Trophoblast cell (in vitro differentiated cells and primary cell): ENCODE results near the gene PTPRJ.

ENCODE experiments used
- DNase-seq, 2 donors: peaks; one replicate each; pipeline ENCODE4 v3.0.0-alpha.2; 2016
- H2AFZ ChIP-seq: 2 replicates; pipeline ENCODE4 v1.6.1; 2013; ENCODE audit warnings: low read length, moderate library complexity, mild to moderate bottlenecking; ENCODE audit not compliant: insufficient read depth, poor library complexity
- H2AK5ac ChIP-seq: 2 replicates; pipeline ENCODE4 v1.6.1; 2013; ENCODE audit warnings: mild to moderate bottlenecking, low read length
- H2BK120ac ChIP-seq: 2 replicates; pipeline ENCODE4 v1.6.1; 2013; ENCODE audit warnings: low read length, mild to moderate bottlenecking, moderate library complexity; ENCODE audit not compliant: insufficient read depth, poor library complexity
- H2BK12ac ChIP-seq: 2 replicates; pipeline ENCODE4 v1.6.1; 2013; ENCODE audit warnings: mild to moderate bottlenecking, low read length, moderate library complexity
- H2BK5ac ChIP-seq: 2 replicates; pipeline ENCODE4 v1.6.1; 2013; ENCODE audit warnings: low read length, low read depth, moderate library complexity, mild to moderate bottlenecking; ENCODE audit not compliant: poor library complexity
- H3K14ac ChIP-seq: 2 replicates; pipeline ENCODE4 v1.6.1; 2013; ENCODE audit warnings: mild to moderate bottlenecking, low read length
- H3K18ac ChIP-seq: 2 replicates; pipeline ENCODE4 v1.6.1; 2013; ENCODE audit warnings: mild to moderate bottlenecking, low read length
- H3K23ac ChIP-seq: 2 replicates; pipeline ENCODE4 v1.6.1; 2013; ENCODE audit warnings: low read length
- H3K27ac ChIP-seq: 2 replicates; pipeline ENCODE4 v1.5.1; 2013; ENCODE audit warnings: low read depth, mild to moderate bottlenecking, inconsistent platforms, low read length, moderate library complexity
- H3K27me3 ChIP-seq: 2 replicates; pipeline ENCODE4 v1.6.1; 2013; ENCODE audit warnings: inconsistent platforms, mild to moderate bottlenecking, low read length, moderate library complexity; ENCODE audit not compliant: insufficient read depth
- H3K36me3 ChIP-seq, 2 experiments: 1 replicate in 1 of 2; 2 replicates in 1 of 2; pipeline ENCODE4 v1.6.1; 2013; ENCODE audit warnings: low read length in 2 of 2, mild to moderate bottlenecking in 2 of 2, moderate library complexity in 1 of 2; ENCODE audit not compliant: insufficient read depth in 2 of 2, control insufficient read depth in 1 of 2
- H3K4ac ChIP-seq: 2 replicates; pipeline ENCODE4 v1.6.1; 2013; ENCODE audit warnings: low read depth, mild to moderate bottlenecking, low read length, moderate library complexity
- H3K4me1 ChIP-seq, 2 experiments: 1 replicate in 1 of 2; 2 replicates in 1 of 2; pipeline ENCODE4 v1.6.1; 2013; ENCODE audit warnings: low read length in 2 of 2, mild to moderate bottlenecking in 2 of 2, moderate library complexity in 1 of 2; ENCODE audit not compliant: insufficient read depth in 2 of 2, control insufficient read depth in 1 of 2
- H3K4me2 ChIP-seq: 2 replicates; pipeline ENCODE4 v1.6.1; 2013; ENCODE audit warnings: inconsistent platforms, mild to moderate bottlenecking, low read length, moderate library complexity
- H3K4me3 ChIP-seq: 2 replicates; pipeline ENCODE4 v1.5.1; 2013; ENCODE audit warnings: mild to moderate bottlenecking, low read depth, low read length, inconsistent platforms
- H3K79me1 ChIP-seq: one replicate; pipeline ENCODE4 v1.6.1; 2013; ENCODE audit warnings: low read length
- H3K79me2 ChIP-seq: 2 replicates; pipeline ENCODE4 v1.6.1; 2013; ENCODE audit warnings: low read length, mild to moderate bottlenecking; ENCODE audit not compliant: control insufficient read depth, insufficient read depth, poor library complexity
- H3K9ac ChIP-seq: 2 replicates; pipeline ENCODE4 v1.6.1; 2013; ENCODE audit warnings: mild to moderate bottlenecking, low read length
- H3K9me3 ChIP-seq: 2 replicates; pipeline ENCODE4 v1.6.1; 2013; ENCODE audit warnings: low read depth, mild to moderate bottlenecking, control low read depth, inconsistent platforms, low read length; ENCODE audit not compliant: insufficient read depth
- H4K12ac ChIP-seq: 2 replicates; pipeline ENCODE4 v1.6.1; 2013; ENCODE audit warnings: low read depth, mild to moderate bottlenecking, low read length, moderate library complexity
- H4K8ac ChIP-seq: 2 replicates; pipeline ENCODE4 v1.6.1; 2013; ENCODE audit warnings: low read depth, mild to moderate bottlenecking, low read length, moderate library complexity
- H4K91ac ChIP-seq: one replicate; pipeline ENCODE4 v1.6.1; 2013; ENCODE audit warnings: low read depth, mild to moderate bottlenecking, low read length, moderate library complexity
- WGBS: extraction: QIAGEN DNeasy Blood & Tissue Kit; methylation state at CpG from one replicate; pipeline ENCODE4 v1.1.7; 2013; ENCODE audit warnings: missing lambda C conversion rate; ENCODE audit not compliant: insufficient read length, insufficient coverage; ENCODE audit errors: extremely low coverage; 5-methylcytosine and 5-hydroxymethylcytosine counted together

Gene PTPRJ

DNA sequence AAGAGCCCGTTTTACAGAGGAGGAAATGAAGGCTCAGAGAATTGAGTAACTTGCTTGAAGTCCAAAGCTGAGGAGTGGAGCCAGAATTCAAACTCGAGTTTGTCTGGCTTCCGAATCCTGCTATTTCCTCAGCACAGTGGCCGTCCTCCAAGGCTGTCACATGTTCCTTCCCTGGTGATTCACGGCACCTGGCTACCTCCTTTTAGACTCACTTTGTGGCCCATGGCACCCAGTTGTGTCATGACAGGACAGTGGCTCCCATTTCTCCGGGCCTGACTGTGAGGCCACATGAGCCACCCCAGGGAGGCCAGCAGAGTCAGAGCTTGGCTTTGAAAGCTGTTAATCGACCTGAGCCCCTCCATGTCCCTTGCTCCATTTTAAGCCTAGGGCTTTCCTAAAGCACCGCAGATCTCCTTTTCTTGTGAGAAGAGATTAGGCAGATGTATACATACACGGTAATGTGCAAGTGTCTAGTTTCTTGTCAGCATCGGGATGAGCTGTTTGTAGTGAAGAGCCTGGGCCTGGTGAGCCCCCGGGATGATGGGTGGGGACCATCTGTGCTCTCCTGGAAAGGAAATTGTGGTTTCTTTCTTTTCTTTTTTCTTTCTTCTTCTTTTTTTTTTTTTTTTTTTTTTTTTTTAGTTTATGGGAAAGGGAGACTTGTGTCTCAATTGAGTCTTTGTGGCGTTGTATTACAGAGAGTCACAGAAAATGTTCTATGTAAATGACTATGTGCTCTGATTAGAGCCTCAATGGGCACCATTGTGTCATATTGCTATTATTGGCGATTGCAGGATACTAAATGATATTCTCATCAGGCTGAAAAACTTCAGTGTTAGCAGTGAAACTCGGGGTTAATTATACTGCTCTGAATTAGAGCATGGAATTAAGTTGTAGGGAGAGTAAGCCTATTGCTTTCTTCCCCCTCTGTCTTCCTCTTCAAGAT is 54.8 kb downstream of the PTPRJ start:
- Histone ChIP-seq H3K4me1 (peaks cover 0 to 3% of the 10 kb centered on the region in 2 experiments), H3K79me2 (no peaks in the 10 kb centered on the region)

GRCh38 chr11:48036011-48036410 is 55.7 kb downstream of the PTPRJ start:
- no peak overlapping the region for H3K23ac ChIP-seq
- no peaks in the 10 kb centered on the region for H3K9me3 ChIP-seq
- H3K4me2 ChIP-seq, result no peak overlapping the region
- H3K27me3 ChIP-seq, result no peaks in the 10 kb centered on the region
- H4K91ac ChIP-seq, result no peak overlapping the region
- WGBS, result no CpG with 5 or more reads among the region's 1 CpG
- H2AFZ ChIP-seq, result no peak overlapping the region
- DNase-seq, result no peak
- no peaks in the 10 kb centered on the region for H3K79me1 ChIP-seq
- H4K8ac ChIP-seq, result no peak overlapping the region
- no peak overlapping the region for H3K4ac ChIP-seq
- no peak overlapping the region for H4K12ac ChIP-seq
- H3K36me3 ChIP-seq, result no peaks in the 10 kb centered on the region
- no peak overlapping the region for H3K27ac ChIP-seq
- no peak overlapping the region for H3K18ac ChIP-seq
- no peak overlapping the region for H2AK5ac ChIP-seq
- no peak overlapping the region for H3K9ac ChIP-seq
- no peak overlapping the region for H2BK12ac ChIP-seq
- no peak overlapping the region for H2BK120ac ChIP-seq
- H3K79me2 ChIP-seq, result no peaks in the 10 kb centered on the region
- peaks cover 0 to 3% of the 10 kb centered on the region in 2 experiments for H3K4me1 ChIP-seq
- no peak overlapping the region for H2BK5ac ChIP-seq
- H3K14ac ChIP-seq, result no peak overlapping the region
- H3K4me3 ChIP-seq, result no peak overlapping the region

More for the DNA sequence above, 54.8 kb downstream of the PTPRJ start:
- Histone ChIP-seq H2AK5ac (no peak overlapping the region), H4K91ac (no peak overlapping the region), H2BK12ac (no peak overlapping the region), H3K4me3 (no peak overlapping the region), H3K36me3 (no peaks in the 10 kb centered on the region), H3K23ac (no peak overlapping the region), H3K9ac (no peak overlapping the region), H3K79me1 (no peaks in the 10 kb centered on the region), H3K27ac (no peak overlapping the region), H3K9me3 (no peaks in the 10 kb centered on the region), H3K18ac (no peak overlapping the region), H2BK120ac (no peak overlapping the region), H3K4me2 (no peak overlapping the region), H4K8ac (no peak overlapping the region), H4K12ac (no peak overlapping the region), H2BK5ac (no peak overlapping the region), H3K14ac (no peak overlapping the region), H3K4ac (no peak overlapping the region), H2AFZ (no peak overlapping the region), H3K27me3 (no peaks in the 10 kb centered on the region)
- no CpG with 5 or more reads among the region's 14 CpGs for WGBS
- no peak for DNase-seq

DNA sequence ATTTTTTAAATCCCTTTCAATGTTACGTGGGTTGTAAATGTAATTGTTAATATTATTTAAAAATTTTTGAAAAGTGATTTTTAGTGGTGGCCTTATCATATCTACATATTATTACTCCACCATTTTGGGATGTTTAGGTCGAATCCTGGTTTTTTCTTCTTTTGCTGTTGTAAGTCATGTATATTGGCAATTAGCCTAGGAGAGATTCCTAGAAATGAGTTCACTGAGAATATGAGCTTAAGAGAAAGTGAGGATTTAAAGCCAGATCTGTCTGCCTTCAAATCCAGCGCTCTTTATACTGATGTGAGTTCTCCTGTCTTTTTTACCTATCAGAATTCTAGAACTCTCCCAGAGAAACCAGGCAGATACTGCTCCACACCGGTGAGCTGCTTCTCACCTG is 56.1 kb downstream of the PTPRJ start:
- H4K8ac ChIP-seq, result no peak overlapping the region
- no peak overlapping the region for H3K14ac ChIP-seq
- no peak overlapping the region for H4K12ac ChIP-seq
- H3K4ac ChIP-seq, result no peak overlapping the region
- no peak overlapping the region for H2BK120ac ChIP-seq
- no peak for DNase-seq
- H2AFZ ChIP-seq, result no peak overlapping the region
- H4K91ac ChIP-seq, result no peak overlapping the region
- H3K9ac ChIP-seq, result no peak overlapping the region
- H3K18ac ChIP-seq, result no peak overlapping the region
- H2BK5ac ChIP-seq, result no peak overlapping the region
- no peaks in the 10 kb centered on the region for H3K27me3 ChIP-seq
- no peaks in the 10 kb centered on the region for H3K9me3 ChIP-seq
- no CpG with 5 or more reads among the region's 4 CpGs for WGBS
- H3K36me3 ChIP-seq, result no peaks in the 10 kb centered on the region
- no peak overlapping the region for H2BK12ac ChIP-seq
- H3K4me1 ChIP-seq, result peaks cover 0 to 3% of the 10 kb centered on the region in 2 experiments
- no peaks in the 10 kb centered on the region for H3K79me2 ChIP-seq
- H3K23ac ChIP-seq, result no peak overlapping the region
- H3K79me1 ChIP-seq, result no peaks in the 10 kb centered on the region
- H3K4me2 ChIP-seq, result no peak overlapping the region
- H2AK5ac ChIP-seq, result no peak overlapping the region
- no peak overlapping the region for H3K27ac ChIP-seq
- no peak overlapping the region for H3K4me3 ChIP-seq

GRCh38 chr11:48037709-48038468 is 57.5 kb downstream of the PTPRJ start:
- Histone ChIP-seq H2AFZ (no peak overlapping the region), H2AK5ac (no peak overlapping the region), H3K79me1 (no peaks in the 10 kb centered on the region), H3K23ac (no peak overlapping the region), H4K91ac (no peak overlapping the region), H3K14ac (no peak overlapping the region), H3K4me1 (peaks cover 0 to 3% of the 10 kb centered on the region in 2 experiments), H3K4me2 (no peak overlapping the region), H3K4ac (no peak overlapping the region), H3K4me3 (no peak overlapping the region), H2BK120ac (no peak overlapping the region), H3K27me3 (no peaks in the 10 kb centered on the region), H2BK12ac (no peak overlapping the region), H4K8ac (no peak overlapping the region), H3K36me3 (no peaks in the 10 kb centered on the region), H3K18ac (no peak overlapping the region), H3K9me3 (no peaks in the 10 kb centered on the region), H3K27ac (no peak overlapping the region), H3K9ac (no peak overlapping the region), H2BK5ac (no peak overlapping the region), H4K12ac (no peak overlapping the region), H3K79me2 (no peaks in the 10 kb centered on the region)
- WGBS, result no CpG with 5 or more reads among the region's 11 CpGs
- no peak for DNase-seq
